ENCODE measurements around the gene SAMD8.

Gene SAMD8

GRCh38 chr10:75111365-75111906 is at the start of gene SAMD8:
TSS of gene SAMD8 (plus strand) at chr10:75111656. CDS start at chr10:75150529, 38,873 bp downstream.
- DNase-seq (ENCODE audit: low read depth), result peak; percentile 85

- DNase-seq (ENCODE audit: low read depth), result no peak
Observed at GRCh38 chr10:75061709-75062505, 49.5 kb upstream of the SAMD8 start.

GRCh38 chr10:75062506-75063299 is 48.8 kb upstream of the SAMD8 start:
- no peak for DNase-seq (ENCODE audit: low read depth)

DNA sequence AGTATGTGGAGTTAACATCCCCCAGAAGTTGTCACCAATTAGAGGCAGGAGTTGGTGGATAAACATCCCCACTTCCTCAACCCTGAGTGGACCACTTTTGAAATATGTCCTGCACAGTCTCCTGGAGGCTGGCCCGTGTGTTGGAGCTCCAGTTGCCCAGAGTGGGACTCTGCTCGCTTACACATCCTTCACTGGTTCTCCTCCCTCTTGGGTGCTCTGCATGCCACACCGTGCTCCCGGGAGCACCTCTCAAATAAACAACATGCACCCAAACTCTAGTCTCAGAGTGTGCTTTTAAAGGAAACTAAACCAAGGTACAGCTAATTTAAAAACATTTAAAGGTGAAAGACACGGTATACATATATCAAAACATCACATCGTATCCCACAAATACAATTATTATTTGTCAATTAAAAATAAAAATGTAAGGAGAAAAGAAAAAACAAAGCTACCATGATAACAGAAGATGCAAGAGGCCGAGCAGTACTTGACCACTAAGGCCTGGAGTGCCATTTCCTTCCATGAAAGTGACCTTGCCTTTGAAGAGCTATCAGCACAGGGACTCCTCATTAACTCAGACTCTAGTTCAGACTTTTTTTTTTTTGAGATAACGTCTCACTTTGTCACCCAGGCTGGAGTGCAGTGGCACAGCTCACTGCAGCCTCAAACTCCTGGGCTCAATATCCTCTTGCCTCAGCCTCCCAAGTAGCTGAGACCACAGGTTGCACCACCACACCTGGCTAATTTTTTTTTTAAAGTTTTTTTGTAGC is 47.8 kb upstream of the SAMD8 start:
- no peak for DNase-seq (ENCODE audit: low read depth)

GRCh38 chr10:75065076-75065475 is 46.4 kb upstream of the SAMD8 start:
- no peak for DNase-seq (ENCODE audit: low read depth)

DNA sequence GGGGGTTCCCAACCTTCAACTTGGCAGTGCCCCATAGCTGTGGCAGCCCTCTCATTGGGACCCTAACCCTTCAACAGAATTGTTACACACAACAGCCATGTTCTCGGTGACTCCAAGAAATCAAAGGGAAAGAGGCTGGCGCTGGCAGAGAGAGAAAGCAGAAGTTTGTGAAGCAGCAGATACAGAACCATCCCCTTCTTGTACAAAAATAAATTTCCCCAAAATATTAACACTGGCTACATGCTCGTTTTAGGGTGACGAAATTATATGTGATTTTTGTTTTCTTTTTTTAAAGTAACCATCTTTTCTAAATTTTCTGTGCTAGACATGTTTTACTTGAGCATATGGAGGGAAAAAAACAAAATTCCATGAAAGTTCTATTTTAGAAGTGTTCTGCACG is 45.2 kb upstream of the SAMD8 start:
- no peak for DNase-seq (ENCODE audit: low read depth)

DNA sequence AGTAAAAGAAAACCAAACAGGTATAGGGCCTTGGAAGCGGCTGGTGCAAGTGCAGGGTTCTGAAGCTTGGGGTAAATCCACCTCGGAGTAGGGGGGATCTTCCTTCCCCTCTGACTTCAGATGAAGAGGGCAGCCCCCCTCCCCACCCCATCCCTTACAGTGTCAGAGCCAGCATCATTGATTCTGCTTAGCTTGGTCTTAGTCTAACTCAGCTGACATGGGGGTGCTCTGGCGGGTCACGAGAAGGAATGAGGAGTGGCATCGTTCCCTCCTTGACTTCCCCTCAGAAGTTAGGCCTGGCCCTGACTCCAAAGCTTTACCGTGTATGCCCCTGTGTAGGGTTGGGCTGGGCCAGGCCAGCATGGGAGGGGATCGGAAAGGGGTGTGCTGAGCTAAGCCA is 44.2 kb upstream of the SAMD8 start:
- no peak for DNase-seq (ENCODE audit: low read depth)

GRCh38 chr10:75068523-75068922 is 42.9 kb upstream of the SAMD8 start:
- DNase-seq (ENCODE audit: low read depth), result no peak

DNA sequence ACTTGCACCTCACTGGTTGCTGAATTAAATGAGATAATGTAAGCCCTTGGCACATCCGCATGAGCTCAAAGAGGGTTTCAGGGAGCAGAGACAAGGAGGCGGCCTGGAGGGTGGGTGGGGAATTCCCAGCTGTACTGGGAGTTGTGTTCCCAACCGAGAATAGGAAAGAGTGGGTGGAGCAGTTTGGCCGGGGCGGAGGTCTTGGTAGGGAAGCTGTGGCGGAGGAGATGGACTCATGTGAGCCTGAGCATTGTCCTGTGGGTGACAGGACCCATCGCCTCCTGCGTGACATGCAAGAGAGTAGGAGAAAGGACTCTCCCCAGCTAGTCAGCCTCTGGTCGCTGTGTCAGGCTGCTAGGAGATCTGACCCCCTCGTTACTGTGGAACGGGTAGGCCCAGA is 41.0 kb upstream of the SAMD8 start:
- no peak for DNase-seq (ENCODE audit: low read depth)

- DNase-seq (ENCODE audit: low read depth), result no peak
Observed at GRCh38 chr10:75070961-75071428, 40.5 kb upstream of the SAMD8 start.

DNA sequence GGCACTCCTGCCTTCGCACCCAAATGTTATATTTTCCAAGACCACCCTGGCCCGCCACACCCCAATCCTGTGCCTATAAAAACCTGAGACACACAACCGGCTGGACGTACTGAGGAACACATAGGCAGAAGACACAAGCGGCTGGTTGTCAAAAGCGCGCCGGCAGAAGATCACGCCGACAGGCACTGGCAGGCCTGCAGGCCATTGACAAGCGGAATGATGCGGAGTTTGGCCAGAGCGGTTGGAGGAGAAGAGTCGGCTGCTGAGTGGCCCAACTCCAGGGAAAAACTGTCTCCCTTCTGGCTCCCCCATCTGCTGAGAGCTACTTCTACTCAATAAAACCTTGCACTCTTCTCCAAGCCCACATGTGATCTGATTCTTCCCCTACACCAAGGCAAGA is 39.7 kb upstream of the SAMD8 start:
- DNase-seq (ENCODE audit: low read depth), result no peak

- no peak for DNase-seq (ENCODE audit: low read depth)
Observed at GRCh38 chr10:75072727-75073126, 38.7 kb upstream of the SAMD8 start.

- DNase-seq (ENCODE audit: low read depth), result no peak
Observed at GRCh38 chr10:75073442-75073841, 38.0 kb upstream of the SAMD8 start.

DNA sequence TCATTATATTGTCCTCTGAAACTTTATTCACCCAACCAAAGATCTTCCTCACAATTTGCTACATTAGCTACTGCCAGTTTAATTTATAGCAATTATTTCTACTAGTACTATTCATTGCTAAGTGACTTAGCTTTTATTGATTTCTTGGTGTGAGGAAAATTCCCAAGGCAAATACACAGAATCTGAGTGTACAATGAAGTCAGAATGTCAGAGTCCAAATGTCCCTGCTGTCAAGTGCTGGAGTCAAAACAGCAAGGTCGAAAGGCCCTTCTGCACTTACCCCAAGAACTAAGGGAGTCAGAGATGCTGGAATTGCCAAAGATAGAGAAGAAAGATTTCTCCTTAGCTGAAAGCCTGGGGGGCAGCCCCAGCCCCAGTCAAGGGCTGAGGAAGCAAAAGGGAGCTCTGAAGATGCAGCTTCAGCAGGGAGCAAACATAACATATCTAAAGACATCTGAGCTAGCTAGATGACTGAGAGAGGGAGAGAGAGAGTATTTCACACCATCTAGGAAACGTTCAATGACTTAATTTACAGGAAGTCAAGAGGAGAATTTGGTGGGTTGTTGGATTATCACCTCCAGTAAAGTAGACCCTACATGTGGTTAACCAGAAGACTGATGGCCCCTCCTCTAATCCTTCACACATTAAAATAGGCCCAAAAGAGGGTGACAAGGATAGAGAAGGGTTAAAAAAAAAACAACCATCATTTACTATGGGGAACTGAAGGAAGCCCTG is 36.6 kb upstream of the SAMD8 start:
- DNase-seq (ENCODE audit: low read depth), result no peak

- DNase-seq (ENCODE audit: low read depth), result no peak
Observed at GRCh38 chr10:75076348-75076747, 35.1 kb upstream of the SAMD8 start.

DNA sequence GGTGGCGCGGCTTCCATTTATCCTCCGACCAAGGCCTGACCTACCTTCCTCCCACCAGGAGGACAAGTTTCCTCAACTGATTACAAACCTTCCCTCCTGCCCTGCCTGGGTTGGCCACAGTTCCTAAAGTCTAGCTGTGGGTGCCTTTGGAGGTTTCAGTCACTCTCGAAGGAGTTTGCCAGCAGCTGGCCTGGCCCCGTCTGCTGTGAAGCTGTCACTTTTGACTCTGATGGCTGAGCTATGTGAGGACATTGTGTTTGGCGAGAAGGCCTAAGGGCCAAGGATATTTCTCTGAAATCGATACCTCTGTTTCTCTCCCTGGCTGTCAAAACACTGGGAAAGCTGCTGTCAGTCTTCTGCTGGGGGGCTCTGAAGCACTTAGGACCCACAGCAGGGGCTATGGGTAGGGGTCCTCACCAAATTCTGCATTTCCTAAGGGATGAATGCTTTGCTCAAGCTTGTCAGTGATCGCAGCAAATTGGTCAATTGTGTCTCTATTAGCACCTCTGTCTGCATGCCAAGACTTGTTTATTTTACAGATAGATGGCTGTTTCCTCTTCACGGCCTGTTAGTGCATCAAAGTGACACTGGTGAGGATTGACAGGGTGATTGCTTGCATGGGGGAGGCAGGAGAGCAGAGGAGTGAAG is 31.9 kb upstream of the SAMD8 start:
- DNase-seq (ENCODE audit: low read depth), result no peak

DNA sequence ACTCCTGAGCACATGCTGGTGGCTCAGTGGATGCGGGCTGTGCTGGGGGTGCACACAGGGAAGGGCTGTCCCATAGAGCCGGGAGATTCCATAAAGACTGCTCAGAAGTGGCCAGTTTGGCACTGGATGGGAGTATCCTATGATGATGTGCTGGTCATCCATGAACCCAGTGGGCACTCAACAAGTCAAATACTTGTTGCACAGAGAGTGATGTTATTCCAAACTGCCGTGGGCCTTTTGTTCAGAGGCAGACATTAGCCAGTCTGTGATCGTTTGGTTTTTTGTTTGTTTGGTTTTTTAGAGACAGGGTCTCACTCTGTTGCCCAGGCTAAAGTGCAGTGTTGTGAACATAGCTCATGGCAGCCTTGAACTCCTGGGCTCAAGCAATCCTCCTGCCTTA is 30.9 kb upstream of the SAMD8 start:
- no peak for DNase-seq (ENCODE audit: low read depth)

DNA sequence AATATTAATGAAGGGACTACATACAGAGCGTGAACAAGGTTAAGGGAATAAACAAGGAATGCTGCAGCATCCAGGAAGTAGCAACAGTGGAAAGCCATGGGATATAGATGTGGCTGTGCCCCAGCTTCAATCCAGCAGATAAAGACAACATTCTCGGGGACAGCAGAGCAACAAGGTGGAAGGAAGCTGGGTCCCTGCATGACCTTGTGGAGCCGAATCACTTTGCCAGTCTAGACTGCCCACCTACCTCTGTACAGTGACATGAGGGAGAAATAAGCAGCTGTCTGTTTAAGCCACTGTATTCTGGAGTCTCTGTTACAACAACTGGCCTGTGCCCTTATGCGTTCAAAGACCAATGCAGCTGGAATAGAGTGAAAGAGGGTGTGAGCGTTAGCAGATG is 30.1 kb upstream of the SAMD8 start:
- no peak for DNase-seq (ENCODE audit: low read depth)

DNA sequence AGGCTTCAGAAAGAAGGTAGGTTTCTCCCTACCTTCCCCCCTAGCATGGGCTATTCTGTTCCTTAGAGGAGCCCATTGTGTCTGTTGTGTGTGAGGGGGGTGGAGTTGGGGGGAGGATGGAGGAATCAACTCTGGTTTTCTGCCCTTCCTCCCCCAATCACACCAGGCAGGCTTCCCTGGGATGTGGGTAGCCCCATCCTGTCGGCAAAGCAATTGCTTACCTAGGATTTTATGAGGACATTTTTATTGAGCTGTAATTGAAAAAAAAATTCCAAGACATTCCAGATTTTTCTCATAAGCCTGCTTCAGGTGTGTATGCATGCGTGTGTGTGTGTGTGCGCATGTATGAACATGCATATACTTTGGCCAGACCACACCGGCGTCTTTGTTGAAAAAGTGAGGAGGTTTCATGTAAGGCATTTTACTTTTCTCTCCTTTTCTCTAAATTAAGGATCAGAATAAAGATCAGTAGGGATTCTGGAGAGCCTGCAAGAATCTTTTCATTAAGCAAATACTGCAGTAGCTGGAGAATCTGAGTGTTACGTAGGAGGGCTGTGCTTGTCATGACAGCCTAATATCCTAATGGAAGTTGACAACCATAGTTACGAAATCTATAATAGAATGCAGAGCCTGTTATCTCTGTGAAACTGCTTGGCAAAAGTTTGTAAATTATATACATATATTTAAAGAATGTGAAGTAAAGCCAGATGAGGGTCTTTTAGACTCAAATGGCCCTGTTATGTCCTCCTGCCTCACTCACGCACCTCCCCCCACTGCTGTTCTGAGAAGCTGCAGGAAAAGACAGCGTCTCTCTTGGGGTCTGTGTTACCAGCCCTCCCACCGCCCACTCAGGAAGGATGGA is 27.3 kb upstream of the SAMD8 start:
- DNase-seq (ENCODE audit: low read depth), result no peak

DNA sequence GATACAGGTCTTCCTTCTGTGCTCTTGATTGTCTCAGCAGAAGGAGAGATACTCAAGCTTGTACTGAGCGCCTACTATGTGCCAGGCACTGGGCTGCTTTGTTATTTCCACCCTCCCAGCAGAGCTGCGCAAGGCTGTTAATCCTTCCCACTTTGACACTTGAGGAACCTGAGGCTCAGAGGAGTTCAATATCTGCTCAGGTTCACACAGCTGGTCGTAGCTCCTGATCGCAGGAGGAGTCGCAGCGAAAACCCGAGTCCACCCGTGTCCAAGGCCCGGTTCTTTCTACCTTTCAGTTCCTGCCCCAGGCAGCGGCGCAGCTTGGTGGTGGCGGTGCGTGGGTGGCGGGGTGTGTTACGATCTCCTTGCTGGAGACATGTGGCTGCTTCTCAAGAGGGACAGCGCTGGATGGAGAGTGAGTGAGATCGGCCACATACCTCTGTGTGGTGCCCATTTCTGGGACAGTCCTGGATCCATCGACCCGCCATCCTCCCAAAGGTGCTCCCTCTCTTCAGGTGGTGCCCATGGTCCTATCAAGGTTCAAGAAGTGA is 26.5 kb upstream of the SAMD8 start:
- no peak for DNase-seq (ENCODE audit: low read depth)

Data from stimulated activated CD8-positive, alpha-beta memory T cell treated with anti-CD3 and anti-CD28 coated beads, Interleukin-15, amount 100 ng/mL, for 1 hour (primary cell).